Stomach (tissue), 9 donors: ENCODE measurements around the gene ZNRF3. TPM values are rescaled to one million over a fixed set of nuclear protein-coding genes. Genes with fewer than 3 reads are reported as not detected.
A peak's percentile ranks its signal among the peaks of the same experiment; 100 is the strongest.

Source experiments
- DNase-seq, 2 donors: peaks; one replicate each; pipeline versions ENCODE4 v3.0.0 to v3.0.0-alpha.2; 2013 to 2019
- H3K27ac ChIP-seq, 5 donors: fragments of 200-600 bp in 4 of 5; sonication (generic) in 4 of 5; one replicate each; pipeline ENCODE4 v1.5.1; 2013 to 2019; ENCODE audit warnings: mild to moderate bottlenecking in 1 of 5, moderate library complexity in 1 of 5
- H3K27me3 ChIP-seq, 3 donors: fragments of 200-600 bp; sonication (generic); one replicate each; pipeline ENCODE4 v1.5.1; 2017 to 2019; ENCODE audit warnings: mixed run types in 1 of 3
- H3K36me3 ChIP-seq, 4 donors: fragments of 200-600 bp; sonication (generic); 1 replicate in 3 of 4; 2 replicates in 1 of 4; pipeline ENCODE4 v1.5.1; 2016 to 2019
- H3K4me1 ChIP-seq, 4 donors: fragments of 200-600 bp; sonication (generic); one replicate each; pipeline ENCODE4 v1.5.1; 2016 to 2019
- H3K4me3 ChIP-seq, 4 donors: fragments of 200-600 bp; sonication (generic) in 3 of 4; one replicate each; pipeline ENCODE4 v1.5.1; 2016 to 2019; ENCODE audit warnings: mild to moderate bottlenecking in 1 of 4
- H3K9me3 ChIP-seq, 4 donors: fragments of 200-600 bp; sonication (generic); one replicate each; pipeline ENCODE4 v1.5.1; 2016 to 2019
- CTCF ChIP-seq, 7 experiments: fragments of 450-650 bp in 4 of 7; fragments of 200-600 bp in 3 of 7; sonication (generic) in 3 of 7; IDR thresholded peaks; one replicate each; pipeline ENCODE4 v1.5.1; 2016 to 2019; ENCODE audit warnings: antibody characterized with exemption in 7 of 7, control low read depth in 2 of 7, mild to moderate bottlenecking in 1 of 7
- EP300 ChIP-seq: sonication (generic); formaldehyde crosslinking; IDR thresholded peaks from one replicate; pipeline ENCODE4 v1.6.1; 2017; ENCODE audit warnings: antibody characterized with exemption
- POLR2A ChIP-seq, 4 donors: fragments of 450-650 bp; IDR thresholded peaks; one replicate each; pipeline ENCODE4 v1.6.1; 2016; ENCODE audit warnings: antibody characterized with exemption in 4 of 4, control low read depth in 2 of 4, mild to moderate bottlenecking in 1 of 4, moderate library complexity in 1 of 4
- POLR2AphosphoS5 ChIP-seq, 3 donors: sonication (generic); formaldehyde crosslinking; IDR thresholded peaks; one replicate each; pipeline ENCODE4 v1.6.1; 2016; ENCODE audit warnings: antibody characterized with exemption in 3 of 3
- WGBS, 5 donors: extraction: QIAGEN DNeasy Blood & Tissue Kit in 3 of 5; methylation state at CpG; one replicate each; pipeline versions ENCODE4 v1.1.5 to v1.1.7; 2013 to 2018; 5-methylcytosine and 5-hydroxymethylcytosine counted together
- intact Hi-C: fragments of 100-400 bp; cut with DNase I; formaldehyde crosslinking; loops from one replicate; pipeline ENCODE4 v1.15.1; 2023; ENCODE audit warnings: low total_unique reads
- polyA plus RNA-seq, 3 donors: library from polyadenylated mRNA; stranded (reverse); fragments of 200-250 nt; gene quantifications; one replicate each; pipeline ENCODE4 v1.2.3, GENCODE V29; 2013
- total RNA-seq, 5 donors: library from RNA; depleted of rRNA; stranded (reverse); fragments of >200 nt; gene quantifications; one replicate each; pipeline versions ENCODE4 v1.1.0 to v1.2.3, GENCODE V29; 2014 to 2016
- donor health status: healthy with polysubstance abuse.
- donor health status: Bipolar disorder and iron deficiency.
- donor health status: healthy.

ZNRF3 gene
- total and polyA plus RNA-seq, 8 donors: 1.4 to 52.7 (median 3.6) TPM

- no peak for DNase-seq
- peaks cover 6 to 71% (median 34%) of the 10 kb centered on the region in 4 donors for H3K4me1 ChIP-seq
- no peaks in the 10 kb centered on the region for H3K9me3 ChIP-seq
- H3K4me3 ChIP-seq: no peak overlapping the region
- TF ChIP-seq EP300 (no peak), CTCF (IDR thresholded peaks at IDR 0.05) (no peak), POLR2AphosphoS5 (IDR thresholded peaks at IDR 0.05) (no peak), POLR2A (IDR thresholded peaks at IDR 0.05) (no peak)
- no peaks in the 10 kb centered on the region for H3K36me3 ChIP-seq
- no peaks in the 10 kb centered on the region for H3K27me3 ChIP-seq
- intact Hi-C loops: no loop called here
- no peak overlapping the region for H3K27ac ChIP-seq
These were observed 97.0 kb downstream of the ZNRF3 start for GRCh38 chr22:28980326-28980725.

- Histone ChIP-seq H3K4me3 (no peak overlapping the region), H3K9me3 (no peaks in the 10 kb centered on the region), H3K36me3 (no peaks in the 10 kb centered on the region), H3K27ac (no peak overlapping the region), H3K4me1 (peaks cover 6 to 71% (median 27%) of the 10 kb centered on the region in 4 donors), H3K27me3 (no peaks in the 10 kb centered on the region)
- WGBS, 5 donors: 88 to 90% (median 88%) methylated on average over 14 of the region's 14 CpGs
- no peak for DNase-seq
- intact Hi-C loops: no loop called here
- TF ChIP-seq CTCF (IDR thresholded peaks at IDR 0.05): no peak
- no peak for TF ChIP-seq POLR2AphosphoS5 (IDR thresholded peaks at IDR 0.05)
- TF ChIP-seq EP300: no peak
- no peak for TF ChIP-seq POLR2A (IDR thresholded peaks at IDR 0.05)
These were observed 98.6 kb downstream of the ZNRF3 start for GRCh38 chr22:28981818-28982499.

GRCh38 chr22:28983190-28983589 lies 99.8 kb downstream of the ZNRF3 start:
- intact Hi-C loops: no loop called here
- no peak for TF ChIP-seq EP300
- Histone ChIP-seq H3K27me3 (no peaks in the 10 kb centered on the region), H3K27ac (no peak overlapping the region), H3K4me1 (peaks cover 3 to 61% (median 20%) of the 10 kb centered on the region in 4 donors), H3K9me3 (no peaks in the 10 kb centered on the region), H3K4me3 (no peak overlapping the region), H3K36me3 (peaks cover 0 to 10% (median 6%) of the 10 kb centered on the region in 4 donors)
- no peak for DNase-seq
- WGBS, 5 donors: 78 to 96% (median 89%) methylated on average over 7 of the region's 7 CpGs

- Histone ChIP-seq H3K36me3 (peaks cover 4 to 17% (median 12%) of the 10 kb centered on the region in 4 donors), H3K27me3 (no peaks in the 10 kb centered on the region), H3K9me3 (no peaks in the 10 kb centered on the region), H3K4me1 (peaks cover 0 to 60% (median 19%) of the 10 kb centered on the region in 4 donors), H3K4me3 (no peak overlapping the region), H3K27ac (peak overlapping the region in 1 of 5 donors; percentile 6)
- intact Hi-C loops: no loop called here
- DNase-seq: peak in 1 of 2 donors; percentile 32
- TF ChIP-seq CTCF (IDR thresholded peaks at IDR 0.05) (no peak), POLR2AphosphoS5 (IDR thresholded peaks at IDR 0.05) (no peak)
- 50 to 70% (median 65%) methylated on average over 4 of the region's 4 CpGs for WGBS, 5 donors
These were observed 100.5 kb downstream of the ZNRF3 start for GRCh38 chr22:28983788-28984441.
